Chondrocyte (in vitro differentiated cells): ENCODE data around the gene HBS1L. TPM values are rescaled to one million over a fixed set of nuclear protein-coding genes. Genes with fewer than 3 reads are reported as not detected.
A peak's percentile ranks its signal among the peaks of the same experiment; 100 is the strongest.

ENCODE experiments used
- DNase-seq: peaks from one replicate; pipeline ENCODE4 v3.0.0; 2021; ENCODE audit warnings: mixed read lengths, low spot score
- H3K27ac Mint-ChIP-seq: one replicate; pipeline ENCODE4 v1.8.0; 2021; ENCODE audit warnings: mild to moderate bottlenecking, moderate library complexity, mixed read lengths; ENCODE audit not compliant: unreplicated experiment
- H3K27me3 Mint-ChIP-seq: 2 replicates; pipeline ENCODE4 v1.8.0; 2021; ENCODE audit warnings: low read depth, mixed read lengths
- H3K36me3 Mint-ChIP-seq: 2 replicates; pipeline ENCODE4 v1.8.0; 2021; ENCODE audit warnings: low read depth, mixed read lengths
- H3K4me1 Mint-ChIP-seq: 2 replicates; pipeline ENCODE4 v1.8.0; 2021; ENCODE audit warnings: low read depth, mild to moderate bottlenecking, mixed read lengths
- H3K4me3 Mint-ChIP-seq: one replicate; pipeline ENCODE4 v1.8.0; 2021; ENCODE audit warnings: mild to moderate bottlenecking, moderate library complexity, mixed read lengths; ENCODE audit not compliant: unreplicated experiment
- H3K9me3 Mint-ChIP-seq: 2 replicates; pipeline ENCODE4 v1.8.0; 2021; ENCODE audit warnings: low read depth, mixed read lengths
- CTCF ChIP-seq: fragments of 200-600 bp; sonication (generic); IDR thresholded peaks from 2 replicates; pipeline ENCODE4 v1.5.0; 2021; ENCODE audit warnings: antibody characterized with exemption, mild to moderate bottlenecking, moderate library complexity
- long read RNA-seq: library from polyadenylated mRNA; stranded (forward); transcript quantifications from one replicate; pipeline ENCODE4 v2.0.0, GENCODE V29; 2021
- total RNA-seq: library from RNA; stranded (reverse); gene quantifications from 3 replicates; pipeline ENCODE4 v1.2.1, GENCODE V29; 2021

Gene HBS1L
- 69.3 to 72.8 TPM (median 70.4 TPM) in 3 replicates for total RNA-seq
- long read RNA-seq, full-length matches to known transcripts = 153 of 176 reads
- long read RNA-seq, partial matches to known transcripts = 3 of 176 reads
- long read RNA-seq, other reads (novel, unspliced or antisense) = 20 of 176 reads

GRCh38 chr6:135054569-135055498 lies at the start of gene HBS1L:
Gene HBS1L (minus strand): TSS chr6:135054822. CDS start chr6:135054691, 131 bp downstream.
- peak; percentile 98 for DNase-seq
- Mint-ChIP-seq H3K27ac (peak within 1 kb of the TSS; percentile 98), H3K36me3 (no peaks in the 10 kb centered on the region), H3K4me1 (peaks cover 33% of the 10 kb centered on the region), H3K9me3 (no peaks in the 10 kb centered on the region), H3K27me3 (peaks cover under 1% of the 10 kb centered on the region), H3K4me3 (peak within 1 kb of the TSS; percentile 95)
- TF ChIP-seq CTCF = no peak

GRCh38 chr6:135104199-135104598 lies 49.6 kb upstream of the HBS1L start:
- Mint-ChIP-seq H3K27me3 (peaks cover 9% of the 10 kb centered on the region), H3K36me3 (peaks cover 4% of the 10 kb centered on the region), H3K9me3 (no peaks in the 10 kb centered on the region), H3K4me1 (no peaks in the 10 kb centered on the region), H3K4me3 (no peak overlapping the region), H3K27ac (no peak overlapping the region)
- no peak for DNase-seq
- no peak for TF ChIP-seq CTCF

GRCh38 chr6:135102191-135102590 lies 47.6 kb upstream of the HBS1L start:
- no peaks in the 10 kb centered on the region for H3K4me1 Mint-ChIP-seq
- H3K36me3 Mint-ChIP-seq = peaks cover 4% of the 10 kb centered on the region
- H3K27me3 Mint-ChIP-seq = peaks cover 12% of the 10 kb centered on the region
- H3K27ac Mint-ChIP-seq = no peak overlapping the region
- DNase-seq = no peak
- H3K4me3 Mint-ChIP-seq = no peak overlapping the region
- no peaks in the 10 kb centered on the region for H3K9me3 Mint-ChIP-seq
- no peak for TF ChIP-seq CTCF

- H3K9me3 Mint-ChIP-seq = no peaks in the 10 kb centered on the region
- H3K27me3 Mint-ChIP-seq = peaks cover 18% of the 10 kb centered on the region
- no peaks in the 10 kb centered on the region for H3K36me3 Mint-ChIP-seq
- no peak overlapping the region for H3K27ac Mint-ChIP-seq
- no peaks in the 10 kb centered on the region for H3K4me1 Mint-ChIP-seq
- DNase-seq = no peak
- no peak for TF ChIP-seq CTCF
- no peak overlapping the region for H3K4me3 Mint-ChIP-seq
Measured at GRCh38 chr6:135097172-135097571, 42.5 kb upstream of the HBS1L start.

- no peak overlapping the region for H3K4me3 Mint-ChIP-seq
- no peak overlapping the region for H3K27ac Mint-ChIP-seq
- peaks cover 15% of the 10 kb centered on the region for H3K27me3 Mint-ChIP-seq
- H3K4me1 Mint-ChIP-seq = no peaks in the 10 kb centered on the region
- H3K36me3 Mint-ChIP-seq = no peaks in the 10 kb centered on the region
- TF ChIP-seq CTCF = no peak
- no peaks in the 10 kb centered on the region for H3K9me3 Mint-ChIP-seq
- DNase-seq = no peak
Measured at GRCh38 chr6:135096403-135097130, 41.9 kb upstream of the HBS1L start.
